GM13977 (cell line): ENCODE results near the gene IL17RC.

ENCODE experiments used
- DNase-seq: peaks from one replicate; pipeline ENCODE4 v3.0.0; 2012; ENCODE audit warnings: low spot score
- in situ Hi-C: fragments of 300-500 bp; cut with MboI; formaldehyde crosslinking; loops from one replicate; pipeline ENCODE4 v1.12.0; 2022; ENCODE audit warnings: low sequenced_read_pairs, low pct_unique_long_range_greater_than_20kb, mixed read lengths, inconsistent platforms; ENCODE audit not compliant: unreplicated experiment
- TF ChIP-seq, protein P1 (sequence below): IDR thresholded peaks from 2 replicates; pipeline ENCODE4 v1.5.1; 2012; ENCODE audit warnings: mild to moderate bottlenecking, control low read depth; ENCODE audit not compliant: insufficient read depth; ENCODE audit errors: extremely low read depth, missing control alignments

Gene IL17RC

GRCh38 chr3:9945358-9945757, 28.5 kb downstream of the IL17RC start:
- TF ChIP-seq, protein P1, sequence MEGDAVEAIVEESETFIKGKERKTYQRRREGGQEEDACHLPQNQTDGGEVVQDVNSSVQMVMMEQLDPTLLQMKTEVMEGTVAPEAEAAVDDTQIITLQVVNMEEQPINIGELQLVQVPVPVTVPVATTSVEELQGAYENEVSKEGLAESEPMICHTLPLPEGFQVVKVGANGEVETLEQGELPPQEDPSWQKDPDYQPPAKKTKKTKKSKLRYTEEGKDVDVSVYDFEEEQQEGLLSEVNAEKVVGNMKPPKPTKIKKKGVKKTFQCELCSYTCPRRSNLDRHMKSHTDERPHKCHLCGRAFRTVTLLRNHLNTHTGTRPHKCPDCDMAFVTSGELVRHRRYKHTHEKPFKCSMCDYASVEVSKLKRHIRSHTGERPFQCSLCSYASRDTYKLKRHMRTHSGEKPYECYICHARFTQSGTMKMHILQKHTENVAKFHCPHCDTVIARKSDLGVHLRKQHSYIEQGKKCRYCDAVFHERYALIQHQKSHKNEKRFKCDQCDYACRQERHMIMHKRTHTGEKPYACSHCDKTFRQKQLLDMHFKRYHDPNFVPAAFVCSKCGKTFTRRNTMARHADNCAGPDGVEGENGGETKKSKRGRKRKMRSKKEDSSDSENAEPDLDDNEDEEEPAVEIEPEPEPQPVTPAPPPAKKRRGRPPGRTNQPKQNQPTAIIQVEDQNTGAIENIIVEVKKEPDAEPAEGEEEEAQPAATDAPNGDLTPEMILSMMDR, result no peak
- in situ Hi-C loops, result no loop called here
- DNase-seq, result no peak

DNA sequence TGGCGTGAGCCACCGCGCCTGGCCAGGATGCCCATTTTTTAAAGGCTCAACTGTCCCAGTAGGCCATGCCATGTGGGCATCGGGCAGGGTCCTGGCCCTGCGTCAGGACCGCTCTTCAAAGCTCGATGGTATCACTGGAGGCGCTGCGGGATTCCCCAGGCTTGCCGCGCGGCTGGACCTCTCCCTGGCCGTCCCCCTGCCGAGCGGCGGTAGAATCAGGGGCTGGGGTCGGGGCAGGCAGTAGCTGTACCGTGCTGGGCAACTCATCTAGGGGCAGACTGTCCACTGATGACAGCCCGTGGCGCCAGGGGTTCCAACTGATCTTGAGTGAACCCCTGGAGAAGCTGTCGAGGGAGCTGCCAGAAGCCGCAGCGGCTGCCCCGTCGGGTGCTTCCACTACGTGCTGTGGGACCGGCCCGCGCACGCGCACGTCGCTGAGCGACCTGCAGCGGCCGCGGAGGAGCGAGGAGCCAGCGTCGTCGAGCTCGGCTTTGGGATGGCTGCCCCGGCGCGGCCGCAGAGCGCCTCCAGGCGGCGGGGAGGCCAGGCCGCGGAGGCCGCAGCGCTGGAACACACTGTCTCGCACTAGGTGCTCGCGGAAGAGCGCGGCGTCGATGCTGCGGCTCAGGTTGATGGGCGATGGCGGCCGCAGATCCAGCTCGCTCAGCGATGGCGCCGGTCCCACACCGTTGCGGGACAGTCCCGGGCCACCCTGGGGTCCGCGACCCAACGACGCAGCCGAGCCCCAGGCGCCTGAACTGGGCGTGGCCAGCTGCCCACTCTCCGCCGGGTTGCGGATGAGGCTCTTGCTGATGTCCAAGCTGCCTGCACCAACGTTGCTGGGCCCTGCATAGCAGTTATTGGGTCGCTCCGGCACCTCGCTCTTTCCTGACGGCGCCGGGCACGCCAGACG, 29.5 kb downstream of the IL17RC start:
- in situ Hi-C loops, result no loop called here
- TF ChIP-seq, protein P1, result peak; percentile 57

DNA sequence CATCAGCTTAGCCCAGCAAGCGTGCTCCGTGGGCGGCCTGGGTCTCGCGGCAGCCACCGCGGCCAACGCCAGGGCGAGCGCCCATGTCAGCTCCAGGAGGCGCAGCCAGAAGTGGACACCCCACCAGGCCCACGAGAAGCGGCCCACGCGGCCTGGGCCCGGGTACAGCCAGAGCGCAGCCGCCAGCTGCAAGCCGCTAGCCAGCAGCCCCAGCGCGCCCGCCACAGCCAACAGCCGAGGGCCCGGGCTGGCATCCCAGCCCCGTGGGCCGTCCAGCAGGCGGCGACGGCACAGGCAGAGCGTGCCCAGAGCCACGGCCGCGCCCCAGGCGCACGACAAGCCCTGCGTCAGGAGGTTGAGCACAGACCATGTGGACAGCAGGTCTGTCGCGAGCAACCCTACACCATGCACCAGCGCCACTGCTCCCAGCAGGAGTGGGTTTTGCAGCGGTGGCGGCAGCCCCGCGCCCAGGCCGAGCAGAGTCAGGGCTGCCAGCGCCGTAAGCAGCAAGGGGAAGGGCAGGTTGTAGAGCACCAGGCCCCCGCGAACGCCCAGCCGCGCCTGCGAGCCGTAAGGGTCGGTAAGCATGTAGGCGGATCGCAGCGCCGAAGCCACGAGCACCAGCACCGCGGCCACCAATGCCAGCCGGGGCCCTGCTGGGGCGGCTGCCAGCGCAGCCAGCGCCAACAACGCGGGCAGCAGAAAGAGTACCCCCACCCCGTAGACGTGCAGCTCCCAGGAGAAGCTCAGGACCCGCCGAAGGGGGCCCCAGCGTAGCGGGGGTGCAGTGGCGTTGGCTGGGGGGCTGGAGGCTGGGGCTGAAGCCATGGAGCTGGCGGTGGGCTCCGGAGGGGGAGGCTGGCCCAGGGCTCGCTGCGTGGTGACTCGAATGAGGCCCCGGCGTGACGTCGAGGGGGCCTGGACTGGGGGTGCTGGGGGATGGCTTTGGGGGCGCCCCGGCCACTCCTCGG, 30.4 kb downstream of the IL17RC start:
- no peak for DNase-seq
- in situ Hi-C loops, result no loop called here
- TF ChIP-seq, protein P1, result no peak

More for the DNA sequence above, 29.5 kb downstream of the IL17RC start:
- DNase-seq, result no peak

DNA sequence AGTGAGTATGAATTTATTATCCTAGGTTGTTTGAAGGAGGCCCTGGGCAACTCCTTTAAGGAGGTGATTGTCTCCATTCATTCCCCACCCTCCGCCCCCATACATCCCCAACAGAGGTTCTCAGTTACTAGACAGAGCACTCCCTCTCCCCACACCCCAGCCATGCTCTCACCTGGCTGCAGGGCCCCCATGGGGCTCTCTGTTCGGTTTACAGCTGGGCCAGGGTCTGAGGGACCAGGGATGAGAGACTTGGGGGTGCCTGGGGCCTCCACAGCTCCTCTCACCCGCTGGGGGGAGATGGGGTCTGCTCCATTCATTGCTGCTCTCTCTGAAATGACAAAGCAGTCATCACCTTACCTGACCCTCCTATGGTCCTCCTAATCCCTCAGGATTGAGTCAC, 31.7 kb downstream of the IL17RC start:
- in situ Hi-C loops, result no loop called here
- TF ChIP-seq, protein P1, result no peak
- no peak for DNase-seq

DNA sequence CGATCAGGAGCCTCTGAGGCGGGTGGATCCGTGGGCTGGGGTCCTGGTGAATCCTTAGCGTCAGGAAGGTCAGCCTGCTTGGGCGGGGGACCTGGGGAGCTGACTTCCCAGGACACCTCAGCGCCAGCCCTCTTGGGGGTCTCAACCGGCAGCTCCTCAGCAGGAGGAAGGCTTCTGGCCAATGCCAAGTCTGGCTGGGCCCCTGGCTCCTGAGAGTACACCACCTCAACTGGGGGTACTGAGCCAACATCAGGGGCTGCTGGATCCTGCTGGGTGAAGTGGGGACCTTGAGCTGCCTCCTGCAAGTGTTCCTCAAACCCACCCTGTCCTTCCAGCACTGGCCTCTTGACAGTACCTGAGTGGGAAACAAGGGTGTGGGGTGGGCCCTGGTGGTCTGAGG, 32.2 kb downstream of the IL17RC start:
- TF ChIP-seq, protein P1, result no peak
- in situ Hi-C loops, result no loop called here
- DNase-seq, result no peak

DNA sequence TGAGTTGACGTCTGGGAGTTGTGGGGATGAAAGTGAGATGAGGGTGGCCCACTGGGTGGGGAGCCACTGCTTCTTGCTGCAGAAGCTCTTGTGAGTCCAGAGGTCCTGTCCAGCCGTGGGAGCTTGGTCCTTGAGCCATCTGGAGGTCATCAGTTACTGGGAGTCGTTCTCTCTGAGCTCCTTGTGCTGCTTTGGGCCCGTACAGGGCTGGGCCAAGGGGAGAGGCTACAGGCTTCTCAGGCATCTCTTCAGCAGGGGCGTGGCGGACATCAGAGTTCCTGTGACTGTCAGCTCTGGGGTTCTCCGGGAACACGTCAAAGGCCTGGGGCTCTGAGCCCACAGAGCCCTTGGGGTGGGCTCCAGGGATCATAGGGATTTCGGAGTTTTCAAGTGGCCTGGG, 32.7 kb downstream of the IL17RC start:
- no peak for DNase-seq
- in situ Hi-C loops, result no loop called here
- TF ChIP-seq, protein P1, result no peak
